Hepatocyte (in vitro differentiated cells): ENCODE data around the gene SORL1. TPM values are rescaled to one million over a fixed set of nuclear protein-coding genes. Genes with fewer than 3 reads are reported as not detected.

ENCODE experiments used
- DNase-seq: peaks from one replicate; pipeline ENCODE4 v3.0.0-alpha.2; 2016; ENCODE audit warnings: low spot score
- H2AFZ ChIP-seq: fragments of 200-600 bp; sonication (generic); 2 replicates; pipeline ENCODE4 v1.6.0; 2016; ENCODE audit warnings: antibody characterized with exemption, mild to moderate bottlenecking
- H3K27ac ChIP-seq: fragments of 200-600 bp; sonication (generic); 2 replicates; pipeline ENCODE4 v1.5.1; 2016; ENCODE audit warnings: mild to moderate bottlenecking
- H3K27me3 ChIP-seq: fragments of 200-600 bp; sonication (generic); 2 replicates; pipeline ENCODE4 v1.6.1; 2016
- H3K36me3 ChIP-seq: fragments of 200-600 bp; sonication (generic); replicated peaks from 2 replicates; pipeline ENCODE4 v1.5.1; 2016; ENCODE audit warnings: low read depth; ENCODE audit not compliant: insufficient read depth
- H3K4me1 ChIP-seq: fragments of 200-600 bp; sonication (generic); 2 replicates; pipeline ENCODE4 v1.5.1; 2016; ENCODE audit warnings: mild to moderate bottlenecking, moderate library complexity; ENCODE audit not compliant: insufficient read depth
- H3K4me2 ChIP-seq: fragments of 200-600 bp; sonication (generic); 2 replicates; pipeline ENCODE4 v1.6.0; 2016
- H3K4me3 ChIP-seq: fragments of 200-600 bp; sonication (generic); 2 replicates; pipeline ENCODE4 v1.5.1; 2016; ENCODE audit warnings: mild to moderate bottlenecking
- H3K79me2 ChIP-seq: fragments of 200-600 bp; sonication (generic); 2 replicates; pipeline ENCODE4 v1.6.0; 2017; ENCODE audit warnings: mild to moderate bottlenecking
- H3K9me2 ChIP-seq: fragments of 200-600 bp; sonication (generic); replicated peaks from 2 replicates; pipeline ENCODE4 v1.6.0; 2017; ENCODE audit warnings: mild to moderate bottlenecking; ENCODE audit not compliant: insufficient read depth
- H3K9me3 ChIP-seq: fragments of 200-600 bp; sonication (generic); 2 replicates; pipeline ENCODE4 v1.5.1; 2016; ENCODE audit warnings: low read depth, mild to moderate bottlenecking
- H4K20me1 ChIP-seq: fragments of 200-600 bp; sonication (generic); 2 replicates; pipeline ENCODE4 v1.6.0; 2016; ENCODE audit warnings: mild to moderate bottlenecking; ENCODE audit not compliant: insufficient read depth, poor library complexity, severe bottlenecking
- CTCF ChIP-seq: fragments of 200-600 bp; sonication (generic); IDR thresholded peaks from 2 replicates; pipeline ENCODE4 v1.5.1; 2016; ENCODE audit warnings: antibody characterized with exemption, mild to moderate bottlenecking; ENCODE audit not compliant: poor library complexity
- EZH2 ChIP-seq: fragments of 200-600 bp; sonication (generic); IDR thresholded peaks from 2 replicates; pipeline ENCODE4 v1.6.1; 2016; ENCODE audit warnings: antibody characterized with exemption, mild to moderate bottlenecking, borderline replicate concordance
- EZH2phosphoT487 ChIP-seq: fragments of 200-600 bp; sonication (generic); IDR thresholded peaks from one replicate; pipeline ENCODE4 v1.6.1; 2018; ENCODE audit warnings: antibody characterized with exemption, mild to moderate bottlenecking, low read depth, moderate library complexity; ENCODE audit not compliant: unreplicated experiment, severe bottlenecking
- WGBS: methylation state at CpG from one replicate; pipeline ENCODE4 v1.1.6; 2016; ENCODE audit warnings: low lambda C conversion rate; ENCODE audit errors: missing lambda C conversion rate; 5-methylcytosine and 5-hydroxymethylcytosine counted together
- polyA plus RNA-seq: library from polyadenylated mRNA; unstranded; fragments of >200 nt; fragmentation: Nextera tagmentation; extraction: Ambion mirVana; gene quantifications from 2 replicates; pipeline ENCODE4 v1.2.1, GENCODE V29; 2016
- total RNA-seq: library from RNA; depleted of rRNA; stranded (reverse); fragments of >200 nt; gene quantifications from 2 replicates; pipeline ENCODE4 v1.2.3, GENCODE V29; 2014

SORL1 gene
- total and polyA plus RNA-seq, 2 experiments from 2014 or later: 13.5 to 26.5 TPM

- no peak for DNase-seq
- H3K4me2 ChIP-seq: no peak overlapping the region
- no peaks in the 10 kb centered on the region for H3K9me3 ChIP-seq
- no peaks in the 10 kb centered on the region for H3K27me3 ChIP-seq
- H3K4me1 ChIP-seq: no peaks in the 10 kb centered on the region
- no peak overlapping the region for H3K4me3 ChIP-seq
- H2AFZ ChIP-seq: no peak overlapping the region
- H3K79me2 ChIP-seq: no peaks in the 10 kb centered on the region
- no peaks in the 10 kb centered on the region for H4K20me1 ChIP-seq
- H3K36me3 ChIP-seq: no peaks in the 10 kb centered on the region
- WGBS: over 99% methylated on average over 9 of the region's 9 CpGs
- H3K9me2 ChIP-seq: no peaks in the 10 kb centered on the region
- H3K27ac ChIP-seq: no peak overlapping the region
- TF ChIP-seq EZH2 (no peak), CTCF (no peak), EZH2phosphoT487 (no peak)
These were observed 156.5 kb downstream of the SORL1 start for GRCh38 chr11:121608545-121609098.

- TF ChIP-seq EZH2phosphoT487: no peak
- H2AFZ ChIP-seq: no peak overlapping the region
- H4K20me1 ChIP-seq: no peaks in the 10 kb centered on the region
- H3K27me3 ChIP-seq: no peaks in the 10 kb centered on the region
- no peaks in the 10 kb centered on the region for H3K36me3 ChIP-seq
- H3K27ac ChIP-seq: no peak overlapping the region
- H3K9me2 ChIP-seq: no peaks in the 10 kb centered on the region
- no peak overlapping the region for H3K4me3 ChIP-seq
- H3K79me2 ChIP-seq: no peaks in the 10 kb centered on the region
- WGBS: 94% methylated on average over 6 of the region's 6 CpGs
- no peaks in the 10 kb centered on the region for H3K9me3 ChIP-seq
- no peak for DNase-seq
- H3K4me1 ChIP-seq: no peaks in the 10 kb centered on the region
- no peak overlapping the region for H3K4me2 ChIP-seq
These were observed 158.6 kb downstream of the SORL1 start for GRCh38 chr11:121610706-121611105.

- no peaks in the 10 kb centered on the region for H3K4me1 ChIP-seq
- H2AFZ ChIP-seq: no peak overlapping the region
- H3K27me3 ChIP-seq: no peaks in the 10 kb centered on the region
- H3K9me2 ChIP-seq: no peaks in the 10 kb centered on the region
- H3K36me3 ChIP-seq: no peaks in the 10 kb centered on the region
- no peak for DNase-seq
- H3K27ac ChIP-seq: no peak overlapping the region
- H3K4me2 ChIP-seq: no peak overlapping the region
- H3K9me3 ChIP-seq: no peaks in the 10 kb centered on the region
- TF ChIP-seq EZH2 (no peak), EZH2phosphoT487 (no peak), CTCF (no peak)
- no peaks in the 10 kb centered on the region for H4K20me1 ChIP-seq
- 95% methylated on average over 6 of the region's 6 CpGs for WGBS
- H3K79me2 ChIP-seq: no peaks in the 10 kb centered on the region
- H3K4me3 ChIP-seq: no peak overlapping the region
These were observed 159.1 kb downstream of the SORL1 start for GRCh38 chr11:121611242-121611641.

GRCh38 chr11:121613724-121614123, 161.6 kb downstream of the SORL1 start:
- Histone ChIP-seq H3K9me3 (no peaks in the 10 kb centered on the region), H3K27ac (no peak overlapping the region), H4K20me1 (no peaks in the 10 kb centered on the region), H3K4me1 (no peaks in the 10 kb centered on the region), H3K4me3 (no peak overlapping the region), H3K79me2 (no peaks in the 10 kb centered on the region), H2AFZ (no peak overlapping the region), H3K4me2 (no peak overlapping the region), H3K36me3 (no peaks in the 10 kb centered on the region), H3K27me3 (no peaks in the 10 kb centered on the region), H3K9me2 (no peaks in the 10 kb centered on the region)
- 91% methylated on average over 4 of the region's 4 CpGs for WGBS
- no peak for TF ChIP-seq EZH2
- no peak for DNase-seq
